SK-N-SH (cell line): ENCODE data around the gene ALDH4A1. TPM values are rescaled to one million over a fixed set of nuclear protein-coding genes. Genes with fewer than 3 reads are reported as not detected.

Experiments used
- CTCF ChIA-PET: fragments of 300-600, 350-600 bp; formaldehyde crosslinking; extraction: SDS; loops from one replicate; lab custom pipeline; 2021; lab: Yijun Ruan, JAX
- POLR2A ChIA-PET: fragments of 350-600 bp; sonication (Branson Sonifier 250); formaldehyde crosslinking; extraction: SDS; loops from one replicate; lab custom pipeline; 2020; ENCODE audit warnings: antibody characterized with exemption, inconsistent platforms; lab: Yijun Ruan, JAX
- DNase-seq: peaks from one replicate; pipeline ENCODE4 v3.0.0; 2012
- H2AFZ ChIP-seq: fragments of 200-600 bp; sonication (generic); 2 replicates; pipeline ENCODE4 v1.8.1; 2016; ENCODE audit warnings: antibody characterized with exemption, mild to moderate bottlenecking, low read depth
- H3F3A ChIP-seq: fragments of 200-600 bp; sonication (generic); replicated peaks from 2 replicates; pipeline ENCODE3; 2016; ENCODE audit warnings: antibody characterized with exemption, mild to moderate bottlenecking; ENCODE audit not compliant: insufficient read depth
- H3K27ac ChIP-seq, 2 experiments: fragments of 200-500 bp in 1 of 2; fragments of 200-600 bp in 1 of 2; sonication (Bioruptor generic) in 1 of 2; sonication (generic), shearing (Covaris generic) in 1 of 2; 2 replicates each; pipeline versions ENCODE4 v1.5.1 to v1.6.1; 2014 to 2016; ENCODE audit warnings: low read depth in 2 of 2, inconsistent platforms in 1 of 2, low read length in 1 of 2, mild to moderate bottlenecking in 1 of 2, mixed read lengths in 1 of 2
- H3K27me3 ChIP-seq: fragments of 200-600 bp; sonication (generic), shearing (Covaris generic); 2 replicates; pipeline ENCODE4 v1.6.1; 2016; ENCODE audit warnings: mixed run types; ENCODE audit not compliant: insufficient read depth
- H3K36me3 ChIP-seq, 2 experiments: fragments of 200-500 bp in 1 of 2; fragments of 200-600 bp in 1 of 2; sonication (Bioruptor generic) in 1 of 2; sonication (generic) in 1 of 2; replicated peaks in 1 of 2; 2 replicates each; pipeline versions ENCODE3 to v1.5.1; 2014 to 2016; ENCODE audit warnings: low read length in 1 of 2, mild to moderate bottlenecking in 1 of 2; ENCODE audit not compliant: insufficient read depth in 2 of 2, control insufficient read depth in 1 of 2
- H3K4me1 ChIP-seq, 2 experiments: fragments of 200-500 bp in 1 of 2; fragments of 200-600 bp in 1 of 2; sonication (Bioruptor generic) in 1 of 2; sonication (generic), shearing (Covaris generic) in 1 of 2; 2 replicates each; pipeline versions ENCODE4 v1.5.1 to v1.6.1; 2014 to 2016; ENCODE audit warnings: low read depth in 1 of 2, low read length in 1 of 2, mixed run types in 1 of 2; ENCODE audit not compliant: insufficient read depth in 2 of 2, control insufficient read depth in 1 of 2
- H3K4me2 ChIP-seq: fragments of 200-600 bp; sonication (generic), shearing (Covaris generic); 2 replicates; pipeline ENCODE4 v1.6.1; 2017; ENCODE audit warnings: mixed run types
- H3K4me3 ChIP-seq, 2 experiments: fragments of 200-500 bp in 1 of 2; fragments of 200-600 bp in 1 of 2; sonication (Bioruptor generic) in 1 of 2; sonication (generic), shearing (Covaris generic) in 1 of 2; 2 replicates each; pipeline versions ENCODE4 v1.5.1 to v1.8.1; 2014 to 2016; ENCODE audit warnings: low read depth in 2 of 2, inconsistent platforms in 1 of 2, low read length in 1 of 2, mild to moderate bottlenecking in 1 of 2, mixed read lengths in 1 of 2, moderate library complexity in 1 of 2
- H3K79me2 ChIP-seq: fragments of 200-600 bp; sonication (generic); 2 replicates; pipeline ENCODE4 v1.8.1; 2017; ENCODE audit warnings: mild to moderate bottlenecking; ENCODE audit not compliant: insufficient read depth
- H3K9ac ChIP-seq: fragments of 200-600 bp; sonication (generic); 2 replicates; pipeline ENCODE4 v1.6.1; 2017; ENCODE audit warnings: mixed run types
- H3K9me2 ChIP-seq: fragments of 200-600 bp; sonication (generic); 2 replicates; pipeline ENCODE4 v1.6.1; 2017; ENCODE audit warnings: mixed run types
- H3K9me3 ChIP-seq: fragments of 200-600 bp; sonication (generic); 2 replicates; pipeline ENCODE4 v1.6.1; 2017; ENCODE audit warnings: mixed run types, mild to moderate bottlenecking, moderate library complexity
- H4K20me1 ChIP-seq: fragments of 200-600 bp; sonication (generic); 2 replicates; pipeline ENCODE4 v1.6.1; 2017; ENCODE audit warnings: mild to moderate bottlenecking, mixed run types; ENCODE audit not compliant: insufficient read depth
- CHD2 ChIP-seq: fragments of 150-350 bp; IDR thresholded peaks from 2 replicates; pipeline ENCODE4 v1.6.1; 2018; ENCODE audit warnings: low read length; ENCODE audit not compliant: partially characterized antibody
- CTCF ChIP-seq: fragments of 200-600 bp; sonication (generic); IDR thresholded peaks from 2 replicates; pipeline ENCODE4 v1.6.1; 2017; ENCODE audit warnings: antibody characterized with exemption, mild to moderate bottlenecking, moderate library complexity
- ELF1 ChIP-seq: IDR thresholded peaks from 2 replicates; pipeline ENCODE4 v1.4.0; 2012
- IRF3 ChIP-seq: fragments of 150-350 bp; IDR thresholded peaks from 2 replicates; pipeline ENCODE4 v1.6.1; 2016; ENCODE audit warnings: mild to moderate bottlenecking, low read depth, low read length
- MEF2A ChIP-seq: IDR thresholded peaks from 2 replicates; pipeline ENCODE4 v1.4.0; 2012; ENCODE audit warnings: low read depth, borderline replicate concordance
- NRF1 ChIP-seq: IDR thresholded peaks from 2 replicates; pipeline ENCODE4 v1.6.1; 2012; ENCODE audit warnings: low read depth, mild to moderate bottlenecking, low read length
- PBX3 ChIP-seq: IDR thresholded peaks from 2 replicates; pipeline ENCODE4; 2012
- RCOR1 ChIP-seq: fragments of 150-350 bp; IDR thresholded peaks from 2 replicates; pipeline ENCODE4 v1.6.1; 2017; ENCODE audit warnings: antibody characterized with exemption, low read length
- TEAD4 ChIP-seq: IDR thresholded peaks from 2 replicates; pipeline ENCODE4 v1.4.0; 2012; ENCODE audit warnings: mild to moderate bottlenecking, borderline replicate concordance; ENCODE audit not compliant: insufficient read depth
- USF1 ChIP-seq: IDR thresholded peaks from 2 replicates; pipeline ENCODE4 v1.4.0; 2012; ENCODE audit warnings: low read depth, borderline replicate concordance
- WGBS: methylation state at CpG from one replicate; pipeline ENCODE4 v1.1.6; 2017; ENCODE audit warnings: low lambda C conversion rate; 5-methylcytosine and 5-hydroxymethylcytosine counted together
- polyA plus RNA-seq, 3 experiments: library from polyadenylated mRNA; depleted of rRNA; stranded (reverse); fragments of >200 nt; gene quantifications; 2 replicates each; pipeline ENCODE4 v1.2.3, GENCODE V29; 2012
- TF ChIP-seq, protein P1 (sequence below): IDR thresholded peaks from 2 replicates; pipeline ENCODE4 v1.4.0; 2012; ENCODE audit warnings: low read depth, borderline replicate concordance

The ALDH4A1 gene
- polyA plus RNA-seq, 1 of the 3 experiments (the other 2 are of a cell fraction), result 18.5 TPM

GRCh38 chr1:18918417-18918816 lies 16.1 kb upstream of the ALDH4A1 start:
- DNase-seq, result no peak
- Histone ChIP-seq H3K9ac (no peak overlapping the region), H3K27me3 (no peaks in the 10 kb centered on the region), H3K9me3 (no peaks in the 10 kb centered on the region), H2AFZ (no peak overlapping the region), H3K4me3 (no peak overlapping the region), H3K79me2 (peaks cover 6% of the 10 kb centered on the region; the same call in 1 of the 2 replicates), H3K36me3 (peaks cover 0 to 4% of the 10 kb centered on the region in 2 experiments)
- CTCF ChIA-PET, result interaction anchor here (1.0 to 3.2 kb wide), 2 partner anchors 11 to 183 kb away, joined by 3 to 23 read pairs; no protein-coding TSS in a partner anchor
- TF ChIP-seq NRF1, result no peak
- no peak for TF ChIP-seq TEAD4
- no peak for TF ChIP-seq USF1
- no peak for TF ChIP-seq MEF2A
- TF ChIP-seq CHD2, result no peak
- TF ChIP-seq PBX3, result no peak
- TF ChIP-seq, protein P1, sequence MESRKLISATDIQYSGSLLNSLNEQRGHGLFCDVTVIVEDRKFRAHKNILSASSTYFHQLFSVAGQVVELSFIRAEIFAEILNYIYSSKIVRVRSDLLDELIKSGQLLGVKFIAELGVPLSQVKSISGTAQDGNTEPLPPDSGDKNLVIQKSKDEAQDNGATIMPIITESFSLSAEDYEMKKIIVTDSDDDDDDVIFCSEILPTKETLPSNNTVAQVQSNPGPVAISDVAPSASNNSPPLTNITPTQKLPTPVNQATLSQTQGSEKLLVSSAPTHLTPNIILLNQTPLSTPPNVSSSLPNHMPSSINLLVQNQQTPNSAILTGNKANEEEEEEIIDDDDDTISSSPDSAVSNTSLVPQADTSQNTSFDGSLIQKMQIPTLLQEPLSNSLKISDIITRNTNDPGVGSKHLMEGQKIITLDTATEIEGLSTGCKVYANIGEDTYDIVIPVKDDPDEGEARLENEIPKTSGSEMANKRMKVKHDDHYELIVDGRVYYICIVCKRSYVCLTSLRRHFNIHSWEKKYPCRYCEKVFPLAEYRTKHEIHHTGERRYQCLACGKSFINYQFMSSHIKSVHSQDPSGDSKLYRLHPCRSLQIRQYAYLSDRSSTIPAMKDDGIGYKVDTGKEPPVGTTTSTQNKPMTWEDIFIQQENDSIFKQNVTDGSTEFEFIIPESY, result no peak
- TF ChIP-seq, all 33 proteins: peak for 0
- Histone ChIP-seq H3K9me2 (no peaks in the 10 kb centered on the region), H4K20me1 (no peaks in the 10 kb centered on the region), H3K27ac (no peak overlapping the region), H3F3A (peaks cover 4% of the 10 kb centered on the region), H3K4me1 (peaks cover 18 to 22% of the 10 kb centered on the region in 2 experiments; a peak in 3 of 4 replicates), H3K4me2 (no peak overlapping the region)
- POLR2A ChIA-PET, result no interaction called here
- WGBS, result 97% methylated on average over 11 of the region's 14 CpGs

DNA sequence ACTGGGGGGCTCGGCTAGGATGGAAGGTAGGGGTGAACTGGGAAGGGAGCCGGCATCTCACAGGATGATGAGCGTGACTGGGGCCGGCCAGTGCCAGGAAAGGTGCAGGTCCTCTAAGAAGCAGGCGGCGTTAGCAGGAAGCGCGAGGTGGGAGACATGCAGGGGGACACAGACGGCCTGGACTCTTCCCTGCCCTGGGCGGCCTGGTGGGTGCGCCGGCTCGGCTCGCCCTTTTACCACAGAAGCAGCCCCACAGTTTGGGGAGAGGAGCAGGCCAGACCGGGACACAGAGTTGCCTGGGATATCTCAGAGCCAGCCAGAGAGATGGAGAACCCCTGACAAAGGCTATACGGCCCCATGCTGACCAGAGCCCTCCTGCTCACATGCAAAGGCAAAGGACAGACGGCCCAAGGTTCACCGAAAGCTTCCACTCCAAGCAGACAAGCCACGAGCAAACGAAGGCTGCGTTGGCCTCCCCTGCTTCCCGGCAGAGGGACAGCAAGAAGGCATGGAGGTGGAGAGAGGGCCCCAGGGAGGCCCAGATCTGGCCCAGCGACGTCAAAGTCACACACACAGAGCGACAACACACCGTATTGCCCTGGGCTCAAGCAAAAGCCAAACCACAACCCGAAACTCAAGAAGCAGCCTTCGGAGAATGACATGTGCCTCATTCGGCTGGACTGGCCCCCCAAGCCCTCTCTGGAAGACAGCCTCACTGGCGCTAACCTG lies 14.9 kb upstream of the ALDH4A1 start:
- Histone ChIP-seq H2AFZ (no peak overlapping the region), H3K36me3 (peaks cover 0 to 4% of the 10 kb centered on the region in 2 experiments), H3K27me3 (no peaks in the 10 kb centered on the region), H3K4me2 (no peak overlapping the region), H3K79me2 (peaks cover 5% of the 10 kb centered on the region; the same call in 1 of the 2 replicates), H3K9me3 (no peaks in the 10 kb centered on the region), H4K20me1 (no peaks in the 10 kb centered on the region), H3K9me2 (no peaks in the 10 kb centered on the region), H3K4me3 (no peak overlapping the region), H3K4me1 (peaks cover 6 to 11% of the 10 kb centered on the region in 2 experiments; a peak in 2 of 4 replicates), H3K9ac (no peak overlapping the region), H3F3A (peaks cover 4% of the 10 kb centered on the region)
- no peak for DNase-seq
- ChIA-PET CTCF (interaction anchor here (0.6 to 11.2 kb wide), 5 partner anchors 10 to 313 kb away, joined by 3 to 149 read pairs (median 5); no protein-coding TSS in a partner anchor), POLR2A (interaction anchor here (0.6 kb wide), 1 partner anchor 714 kb away, joined by 3 read pairs; no protein-coding TSS in a partner anchor)
- 90% methylated on average over 22 of the region's 30 CpGs for WGBS
- TF ChIP-seq IRF3 (no peak), RCOR1 (no peak), CTCF (no peak), ELF1 (no peak), MEF2A (no peak)
- TF ChIP-seq, all 33 proteins: peak for 0
- no peak overlapping the region for H3K27ac ChIP-seq
